K562 (cell line): ENCODE results near the gene MAP2K3. TPM values are rescaled to one million over a fixed set of nuclear protein-coding genes. Genes with fewer than 3 reads are reported as not detected.

ENCODE experiments used
- CBFA2T2 ChIP-seq: fragments of 450-650 bp; conservative IDR thresholded peaks from 2 replicates; pipeline ENCODE4 v1.6.1; 2017; ENCODE audit warnings: mild to moderate bottlenecking
- FOS ChIP-seq: IDR thresholded peaks from 3 replicates; pipeline ENCODE4 v1.6.1; 2011; ENCODE audit not compliant: insufficient read length; ENCODE audit errors: extremely low read depth
- MCM5 ChIP-seq: fragments of 450-650 bp; IDR thresholded peaks from 2 replicates; pipeline ENCODE4 v1.6.1; 2016; ENCODE audit warnings: low read depth
- MCM7 ChIP-seq, 2 experiments: fragments of 450-650 bp; IDR thresholded peaks; 2 replicates each; pipeline ENCODE4 v1.6.1; 2016 to 2018
- RHOXF2B ChIP-seq: fragments of 250-450 bp; sonication (Bioruptor Pico); conservative IDR thresholded peaks from 2 replicates; pipeline ENCODE4 v1.5.1; 2021
- SAP30 ChIP-seq: fragments of 200-600 bp; sonication (generic); IDR thresholded peaks from 2 replicates; pipeline ENCODE4 v1.6.1; 2012; ENCODE audit warnings: borderline replicate concordance, low read depth, mild to moderate bottlenecking, moderate library complexity, low read length, control low read depth, inconsistent platforms; ENCODE audit not compliant: insufficient read depth, poor library complexity, severe bottlenecking
- SRSF7 ChIP-seq: fragments of 200-400 bp; formaldehyde crosslinking; optimal IDR thresholded peaks from 2 replicates; pipeline ENCODE3; 2017; ENCODE audit warnings: mild to moderate bottlenecking, low read depth, low read length
- ZBTB7A ChIP-seq: IDR thresholded peaks from 2 replicates; pipeline ENCODE4 v1.6.1; 2011; ENCODE audit warnings: low read depth, mild to moderate bottlenecking, low read length, moderate library complexity, borderline replicate concordance; ENCODE audit not compliant: control insufficient read depth
- ZFP36 ChIP-seq: fragments of 150-350 bp; IDR thresholded peaks from 2 replicates; pipeline ENCODE4 v1.6.1; 2018; ENCODE audit warnings: low read length, low read depth; ENCODE audit not compliant: partially characterized antibody
- polyA plus RNA-seq, 8 experiments: library from polyadenylated mRNA; depleted of rRNA in 4 of 8; stranded (reverse) in 5 of 8; unstranded in 3 of 8; fragments of >200 nt; fragmentation: Nextera tagmentation in 2 of 8; fragmentation: Illumina TruSeq in 1 of 8; extraction: Ambion mirVana in 2 of 8; extraction: Trizol in 1 of 8; gene quantifications; 2 replicates each; pipeline versions ENCODE4 v1.2.1 to v1.2.3, GENCODE V29; 2011 to 2014; ENCODE audit warnings: inconsistent platforms in 1 of 8, missing spikeins in 1 of 8
- total RNA-seq, 7 experiments: library from RNA; depleted of rRNA in 6 of 7; stranded (reverse); fragments of >200 nt in 6 of 7; fragmentation: Illumina TruSeq in 2 of 7; extraction: Trizol in 2 of 7; gene quantifications; 2 replicates each; pipeline versions ENCODE4 v1.2.1 to v1.2.3, GENCODE V29; 2011 to 2021; ENCODE audit warnings: low replicate concordance in 1 of 7
- TF ChIP-seq, protein P1 (sequence below): fragments of 250-450 bp; sonication (Bioruptor Pico); IDR thresholded peaks from 2 replicates; pipeline ENCODE4 v1.5.0; 2021; ENCODE audit warnings: mild to moderate bottlenecking, borderline replicate concordance
- TF ChIP-seq, protein P2 (sequence below): sonication (generic); formaldehyde crosslinking; IDR thresholded peaks from 2 replicates; pipeline ENCODE4 v1.8.0; 2023; ENCODE audit warnings: mild to moderate bottlenecking, missing genetic modification reagents
- TF ChIP-seq, protein P3 (sequence below), 3 experiments: fragments of 200-800 bp in 1 of 3; fragments of 250-450 bp in 1 of 3; fragments of 450-650 bp in 1 of 3; sonication (Bioruptor Pico) in 1 of 3; sonication (Bioruptor generic) in 1 of 3; formaldehyde crosslinking in 1 of 3; IDR thresholded peaks; 2 replicates each; pipeline versions ENCODE4 v1.6.1 to v1.8.0; 2016 to 2022; ENCODE audit warnings: mild to moderate bottlenecking in 2 of 3, missing genetic modification characterization in 2 of 3, missing compliant biosample characterization in 1 of 3, moderate library complexity in 1 of 3
- TF ChIP-seq, protein P4 (sequence below): sonication (generic); formaldehyde crosslinking; IDR thresholded peaks from 2 replicates; pipeline ENCODE4 v1.8.0; 2022; ENCODE audit warnings: mild to moderate bottlenecking, missing genetic modification reagents

Gene MAP2K3
- total and polyA plus RNA-seq, 9 of the 15 experiments (the other 6 are each of a cell fraction or from before 2014, with no cell fraction given): 0.18 to 14.8 (median 3.5) TPM

DNA sequence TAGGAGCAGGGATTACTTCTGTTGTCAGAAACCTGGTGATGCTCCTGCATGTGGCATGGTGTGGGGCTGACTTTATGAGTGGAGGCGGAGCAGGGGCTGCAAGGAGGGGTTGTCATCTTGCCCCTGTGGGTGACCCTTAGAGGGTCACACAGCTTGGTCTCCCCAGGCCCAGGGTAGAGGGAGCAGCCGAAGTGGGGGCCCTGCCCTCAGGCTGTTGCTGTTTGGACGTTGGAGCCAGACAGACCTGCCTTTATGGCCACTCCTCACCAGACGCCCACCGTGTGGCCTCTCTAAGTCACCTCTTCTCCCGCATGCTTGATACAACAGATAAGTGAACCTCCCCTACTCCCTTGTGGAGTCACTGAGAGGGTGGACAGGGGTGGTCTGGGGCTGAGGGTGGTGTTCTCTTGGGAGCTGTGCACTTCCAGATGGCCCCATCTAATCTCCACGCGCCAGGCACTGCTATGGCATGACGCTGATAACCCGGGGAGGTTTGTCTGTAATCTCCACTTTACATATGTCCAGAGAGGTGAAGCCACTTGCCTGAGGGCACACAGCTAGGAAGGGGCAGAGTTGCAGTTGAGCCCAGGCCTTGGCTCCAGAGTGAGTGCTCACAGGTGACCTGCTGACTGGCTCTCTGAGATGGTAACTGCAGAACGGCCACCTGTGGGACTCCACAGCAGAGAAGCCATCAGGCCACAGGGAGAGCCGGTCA, 10.0 kb downstream of the MAP2K3 start (continued):
- TF ChIP-seq MCM5 (no peak), SAP30 (no peak), ZFP36 (peak; percentile 64), MCM7 (IDR thresholded peaks at IDR 0.05) (no peak), CBFA2T2 (peak; percentile 74), FOS (no peak), SRSF7 (no peak), ZBTB7A (peak; percentile 20; the same call in 1 of the 2 replicates), RHOXF2B (CRISPR knock-in tag) (no peak)
- TF ChIP-seq, protein P1, sequence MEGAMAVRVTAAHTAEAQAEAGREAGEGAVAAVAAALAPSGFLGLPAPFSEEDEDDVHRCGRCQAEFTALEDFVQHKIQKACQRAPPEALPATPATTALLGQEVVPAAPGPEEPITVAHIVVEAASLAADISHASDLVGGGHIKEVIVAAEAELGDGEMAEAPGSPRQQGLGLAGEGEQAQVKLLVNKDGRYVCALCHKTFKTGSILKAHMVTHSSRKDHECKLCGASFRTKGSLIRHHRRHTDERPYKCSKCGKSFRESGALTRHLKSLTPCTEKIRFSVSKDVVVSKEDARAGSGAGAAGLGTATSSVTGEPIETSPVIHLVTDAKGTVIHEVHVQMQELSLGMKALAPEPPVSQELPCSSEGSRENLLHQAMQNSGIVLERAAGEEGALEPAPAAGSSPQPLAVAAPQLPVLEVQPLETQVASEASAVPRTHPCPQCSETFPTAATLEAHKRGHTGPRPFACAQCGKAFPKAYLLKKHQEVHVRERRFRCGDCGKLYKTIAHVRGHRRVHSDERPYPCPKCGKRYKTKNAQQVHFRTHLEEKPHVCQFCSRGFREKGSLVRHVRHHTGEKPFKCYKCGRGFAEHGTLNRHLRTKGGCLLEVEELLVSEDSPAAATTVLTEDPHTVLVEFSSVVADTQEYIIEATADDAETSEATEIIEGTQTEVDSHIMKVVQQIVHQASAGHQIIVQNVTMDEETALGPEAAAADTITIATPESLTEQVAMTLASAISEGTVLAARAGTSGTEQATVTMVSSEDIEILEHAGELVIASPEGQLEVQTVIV (CRISPR knock-in tag): no peak
- TF ChIP-seq, protein P2, sequence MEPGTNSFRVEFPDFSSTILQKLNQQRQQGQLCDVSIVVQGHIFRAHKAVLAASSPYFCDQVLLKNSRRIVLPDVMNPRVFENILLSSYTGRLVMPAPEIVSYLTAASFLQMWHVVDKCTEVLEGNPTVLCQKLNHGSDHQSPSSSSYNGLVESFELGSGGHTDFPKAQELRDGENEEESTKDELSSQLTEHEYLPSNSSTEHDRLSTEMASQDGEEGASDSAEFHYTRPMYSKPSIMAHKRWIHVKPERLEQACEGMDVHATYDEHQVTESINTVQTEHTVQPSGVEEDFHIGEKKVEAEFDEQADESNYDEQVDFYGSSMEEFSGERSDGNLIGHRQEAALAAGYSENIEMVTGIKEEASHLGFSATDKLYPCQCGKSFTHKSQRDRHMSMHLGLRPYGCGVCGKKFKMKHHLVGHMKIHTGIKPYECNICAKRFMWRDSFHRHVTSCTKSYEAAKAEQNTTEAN (CRISPR knock-in tag): no peak
- TF ChIP-seq, protein P3, sequence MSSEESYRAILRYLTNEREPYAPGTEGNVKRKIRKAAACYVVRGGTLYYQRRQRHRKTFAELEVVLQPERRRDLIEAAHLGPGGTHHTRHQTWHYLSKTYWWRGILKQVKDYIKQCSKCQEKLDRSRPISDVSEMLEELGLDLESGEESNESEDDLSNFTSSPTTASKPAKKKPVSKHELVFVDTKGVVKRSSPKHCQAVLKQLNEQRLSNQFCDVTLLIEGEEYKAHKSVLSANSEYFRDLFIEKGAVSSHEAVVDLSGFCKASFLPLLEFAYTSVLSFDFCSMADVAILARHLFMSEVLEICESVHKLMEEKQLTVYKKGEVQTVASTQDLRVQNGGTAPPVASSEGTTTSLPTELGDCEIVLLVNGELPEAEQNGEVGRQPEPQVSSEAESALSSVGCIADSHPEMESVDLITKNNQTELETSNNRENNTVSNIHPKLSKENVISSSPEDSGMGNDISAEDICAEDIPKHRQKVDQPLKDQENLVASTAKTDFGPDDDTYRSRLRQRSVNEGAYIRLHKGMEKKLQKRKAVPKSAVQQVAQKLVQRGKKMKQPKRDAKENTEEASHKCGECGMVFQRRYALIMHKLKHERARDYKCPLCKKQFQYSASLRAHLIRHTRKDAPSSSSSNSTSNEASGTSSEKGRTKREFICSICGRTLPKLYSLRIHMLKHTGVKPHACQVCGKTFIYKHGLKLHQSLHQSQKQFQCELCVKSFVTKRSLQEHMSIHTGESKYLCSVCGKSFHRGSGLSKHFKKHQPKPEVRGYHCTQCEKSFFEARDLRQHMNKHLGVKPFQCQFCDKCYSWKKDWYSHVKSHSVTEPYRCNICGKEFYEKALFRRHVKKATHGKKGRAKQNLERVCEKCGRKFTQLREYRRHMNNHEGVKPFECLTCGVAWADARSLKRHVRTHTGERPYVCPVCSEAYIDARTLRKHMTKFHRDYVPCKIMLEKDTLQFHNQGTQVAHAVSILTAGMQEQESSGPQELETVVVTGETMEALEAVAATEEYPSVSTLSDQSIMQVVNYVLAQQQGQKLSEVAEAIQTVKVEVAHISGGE (CRISPR knock-in tag; IDR thresholded peaks at IDR 0.05): no peak
- TF ChIP-seq, protein P4, sequence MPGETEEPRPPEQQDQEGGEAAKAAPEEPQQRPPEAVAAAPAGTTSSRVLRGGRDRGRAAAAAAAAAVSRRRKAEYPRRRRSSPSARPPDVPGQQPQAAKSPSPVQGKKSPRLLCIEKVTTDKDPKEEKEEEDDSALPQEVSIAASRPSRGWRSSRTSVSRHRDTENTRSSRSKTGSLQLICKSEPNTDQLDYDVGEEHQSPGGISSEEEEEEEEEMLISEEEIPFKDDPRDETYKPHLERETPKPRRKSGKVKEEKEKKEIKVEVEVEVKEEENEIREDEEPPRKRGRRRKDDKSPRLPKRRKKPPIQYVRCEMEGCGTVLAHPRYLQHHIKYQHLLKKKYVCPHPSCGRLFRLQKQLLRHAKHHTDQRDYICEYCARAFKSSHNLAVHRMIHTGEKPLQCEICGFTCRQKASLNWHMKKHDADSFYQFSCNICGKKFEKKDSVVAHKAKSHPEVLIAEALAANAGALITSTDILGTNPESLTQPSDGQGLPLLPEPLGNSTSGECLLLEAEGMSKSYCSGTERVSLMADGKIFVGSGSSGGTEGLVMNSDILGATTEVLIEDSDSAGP (CRISPR knock-in tag): no peak
